Measurements from ENCODE around the gene CLOCK. TPM values are rescaled to one million over a fixed set of nuclear protein-coding genes. Genes with fewer than 3 reads are reported as not detected.

Gene CLOCK
- total RNA-seq, 1 experiment from 2014 or later = 16.8 TPM

GRCh38 chr4:55424791-55425190, 121.9 kb downstream of the CLOCK start:
- DNase-seq (ENCODE audit: low read depth) = no peak

GRCh38 chr4:55416176-55416575, 130.5 kb downstream of the CLOCK start:
- DNase-seq (ENCODE audit: low read depth) = no peak

GRCh38 chr4:55411621-55412020, 135.1 kb downstream of the CLOCK start:
- peak; percentile 32 for DNase-seq (ENCODE audit: low read depth)

GRCh38 chr4:55410431-55410830, 136.3 kb downstream of the CLOCK start:
- no peak for DNase-seq (ENCODE audit: low read depth)

- DNase-seq (ENCODE audit: low read depth) = no peak
These were observed 137.1 kb downstream of the CLOCK start for GRCh38 chr4:55409468-55410171.

GRCh38 chr4:55407764-55408163, 138.9 kb downstream of the CLOCK start:
- no peak for DNase-seq (ENCODE audit: low read depth)

GRCh38 chr4:55407119-55407518, 139.6 kb downstream of the CLOCK start:
- DNase-seq (ENCODE audit: low read depth) = no peak

- DNase-seq (ENCODE audit: low read depth) = no peak
These were observed 140.2 kb downstream of the CLOCK start for GRCh38 chr4:55406545-55406944.

- no peak for DNase-seq (ENCODE audit: low read depth)
These were observed 141.6 kb downstream of the CLOCK start for GRCh38 chr4:55405073-55405472.

- no peak for DNase-seq (ENCODE audit: low read depth)
These were observed 147.1 kb downstream of the CLOCK start for GRCh38 chr4:55399581-55399980.

- DNase-seq (ENCODE audit: low read depth) = no peak
These were observed 147.7 kb downstream of the CLOCK start for GRCh38 chr4:55398966-55399365.

GRCh38 chr4:55398461-55398860, 148.2 kb downstream of the CLOCK start:
- peak; percentile 29 for DNase-seq (ENCODE audit: low read depth)

- peak; percentile 37 for DNase-seq (ENCODE audit: low read depth)
These were observed 149.0 kb downstream of the CLOCK start for GRCh38 chr4:55397520-55398321.

- peak; percentile 14 for DNase-seq (ENCODE audit: low read depth)
These were observed 149.6 kb downstream of the CLOCK start for GRCh38 chr4:55397126-55397436.

GRCh38 chr4:55396308-55397125, 150.2 kb downstream of the CLOCK start:
- DNase-seq (ENCODE audit: low read depth) = peak; percentile 48

- DNase-seq (ENCODE audit: low read depth) = peak; percentile 82
These were observed 151.0 kb downstream of the CLOCK start, which contains the start of gene TMEM165 for GRCh38 chr4:55395529-55396307. Gene TMEM165, plus strand, starts transcription at chr4:55395957. Its CDS starts 233 bp downstream, at chr4:55396190.

- DNase-seq (ENCODE audit: low read depth) = no peak
These were observed 151.5 kb downstream of the CLOCK start for GRCh38 chr4:55395218-55395528.

GRCh38 chr4:55393461-55394320, 153.0 kb downstream of the CLOCK start:
- no peak for DNase-seq (ENCODE audit: low read depth)

GRCh38 chr4:55386840-55387239, 159.9 kb downstream of the CLOCK start:
- no peak for DNase-seq (ENCODE audit: low read depth)

GRCh38 chr4:55386073-55386472, 160.6 kb downstream of the CLOCK start:
- peak; percentile 22 for DNase-seq (ENCODE audit: low read depth)

- DNase-seq (ENCODE audit: low read depth) = peak; percentile 59
These were observed 161.5 kb downstream of the CLOCK start for GRCh38 chr4:55385201-55385649.

All from M059J (cell line).